OCI-LY3 (cell line): Measurements from ENCODE around the gene PDE9A.
"Not testable (repeated sequence)": the region's sequence is repeated elsewhere in the genome, so short reads cannot be mapped to it uniquely, and the experiment has no call there.

Source experiments
- H2AFZ ChIP-seq: fragments of 200-600, 300-600 bp; shearing (Covaris generic); 2 replicates; pipeline ENCODE4 v1.6.0; 2014; ENCODE audit warnings: antibody characterized with exemption, low read depth, low read length
- H3K27ac ChIP-seq: fragments of 200-600, 300-600 bp; sonication (generic); 2 replicates; pipeline ENCODE4 v1.5.1; 2014; ENCODE audit warnings: mild to moderate bottlenecking, low read length, moderate library complexity, mixed read lengths
- H3K27me3 ChIP-seq: fragments of 200-600, 300-600 bp; sonication (generic); 2 replicates; pipeline ENCODE4 v1.6.1; 2014; ENCODE audit warnings: low read depth, low read length, mixed read lengths
- H3K36me3 ChIP-seq: fragments of 200-600, 300-600 bp; sonication (generic); replicated peaks from 2 replicates; pipeline ENCODE3; 2014; ENCODE audit warnings: low read depth, low read length, mixed read lengths
- H3K4me1 ChIP-seq: fragments of 300-600, 200-600 bp; sonication (generic); 2 replicates; pipeline ENCODE4 v1.6.1; 2014; ENCODE audit warnings: low read length, mixed read lengths
- H3K4me2 ChIP-seq: fragments of 200-600, 300-600 bp; sonication (generic); 2 replicates; pipeline ENCODE4 v1.6.1; 2014; ENCODE audit warnings: low read length, mixed read lengths
- H3K4me3 ChIP-seq: fragments of 300-600, 200-600 bp; sonication (generic); 2 replicates; pipeline ENCODE4 v1.5.1; 2014; ENCODE audit warnings: antibody characterized with exemption, mild to moderate bottlenecking, low read length, moderate library complexity
- H3K79me2 ChIP-seq: fragments of 300-600, 200-600 bp; shearing (Covaris generic); 2 replicates; pipeline ENCODE4 v1.6.1; 2014; ENCODE audit warnings: mild to moderate bottlenecking, low read length, mixed read lengths
- H3K9ac ChIP-seq: fragments of 300-600, 200-600 bp; shearing (Covaris generic); 2 replicates; pipeline ENCODE4 v1.6.0; 2014; ENCODE audit warnings: mild to moderate bottlenecking, low read length, moderate library complexity
- H3K9me3 ChIP-seq: fragments of 200-600, 300-600 bp; shearing (Covaris generic); 2 replicates; pipeline ENCODE4 v1.6.1; 2014; ENCODE audit warnings: low read length, mixed read lengths; ENCODE audit not compliant: insufficient read depth
- H4K20me1 ChIP-seq: fragments of 200-600, 300-600 bp; sonication (generic); 2 replicates; pipeline ENCODE4 v1.6.1; 2016; ENCODE audit warnings: low read length, mixed read lengths; ENCODE audit not compliant: insufficient read depth
- CTCF ChIP-seq: fragments of 200-600, 300-600 bp; sonication (generic); IDR thresholded peaks from 2 replicates; pipeline ENCODE4 v1.5.1; 2014; ENCODE audit warnings: antibody characterized with exemption, low read length, low read depth
- EZH2phosphoT487 ChIP-seq: fragments of 200-600 bp; shearing (Covaris generic); IDR thresholded peaks from 2 replicates; pipeline ENCODE4 v1.6.1; 2018; ENCODE audit warnings: antibody characterized with exemption, mixed run types, low read depth

PDE9A gene

GRCh38 chr21:42626171-42626570 lies 27.2 kb upstream of the PDE9A start:
- no peak overlapping the region for H3K9ac ChIP-seq
- TF ChIP-seq CTCF (no peak), EZH2phosphoT487 (no peak)
- no peak overlapping the region for H3K4me3 ChIP-seq
- H3K36me3 ChIP-seq: no peaks in the 10 kb centered on the region
- no peaks in the 10 kb centered on the region for H3K79me2 ChIP-seq
- no peak overlapping the region for H3K4me2 ChIP-seq
- H3K27me3 ChIP-seq: peaks cover 9% of the 10 kb centered on the region
- H3K27ac ChIP-seq: no peak overlapping the region
- H2AFZ ChIP-seq: no peak overlapping the region
- H3K9me3 ChIP-seq: no peaks in the 10 kb centered on the region
- peaks cover 13% of the 10 kb centered on the region for H3K4me1 ChIP-seq
- no peaks in the 10 kb centered on the region for H4K20me1 ChIP-seq

GRCh38 chr21:42627527-42628289 lies 25.7 kb upstream of the PDE9A start:
- Histone ChIP-seq H3K4me1 (peaks cover 13% of the 10 kb centered on the region), H3K9me3 (no peaks in the 10 kb centered on the region), H3K9ac (no peak overlapping the region), H3K27ac (no peak overlapping the region), H3K27me3 (peaks cover 3% of the 10 kb centered on the region), H4K20me1 (no peaks in the 10 kb centered on the region), H3K79me2 (no peaks in the 10 kb centered on the region), H3K4me2 (no peak overlapping the region), H3K4me3 (no peak overlapping the region), H2AFZ (no peak overlapping the region), H3K36me3 (no peaks in the 10 kb centered on the region)
- TF ChIP-seq EZH2phosphoT487: no peak
- TF ChIP-seq CTCF: no peak

- not testable (repeated sequence) for H3K4me2 ChIP-seq, H3K27me3 ChIP-seq, H3K27ac ChIP-seq, H4K20me1 ChIP-seq, H3K79me2 ChIP-seq, H3K9ac ChIP-seq, H2AFZ ChIP-seq, H3K4me3 ChIP-seq, H3K36me3 ChIP-seq, H3K9me3 ChIP-seq
- H3K4me1 ChIP-seq: peaks cover 13% of the 10 kb centered on the region
These were observed 24.9 kb upstream of the PDE9A start for GRCh38 chr21:42628466-42629061.

GRCh38 chr21:42629933-42630589 lies 23.4 kb upstream of the PDE9A start:
- TF ChIP-seq CTCF (no peak), EZH2phosphoT487 (no peak)
- H2AFZ ChIP-seq: no peak overlapping the region
- H3K4me3 ChIP-seq: no peak overlapping the region
- H3K9me3 ChIP-seq: no peaks in the 10 kb centered on the region
- no peaks in the 10 kb centered on the region for H3K36me3 ChIP-seq
- H3K27me3 ChIP-seq: no peaks in the 10 kb centered on the region; the same call in 1 of the 2 replicates
- H4K20me1 ChIP-seq: no peaks in the 10 kb centered on the region
- H3K27ac ChIP-seq: no peak overlapping the region
- H3K79me2 ChIP-seq: no peaks in the 10 kb centered on the region
- no peak overlapping the region for H3K4me2 ChIP-seq
- no peak overlapping the region for H3K9ac ChIP-seq
- H3K4me1 ChIP-seq: peaks cover 8% of the 10 kb centered on the region
